GM18520 (cell line): ENCODE measurements around the gene HMOX2.

Experiments
- ATAC-seq: cut with Tn5 transposase; IDR thresholded peaks from one replicate; pipeline ENCODE4 v1.9.1; 2021; ENCODE audit not compliant: unreplicated experiment

The HMOX2 gene

GRCh38 chr16:4475880-4476788 lies at the start of gene HMOX2:
Gene HMOX2 (plus strand): TSS chr16:4476398. CDS start chr16:4505525, 29,127 bp downstream.
- ATAC-seq = peak; percentile 86

GRCh38 chr16:4426722-4427372 lies 49.4 kb upstream of the HMOX2 start:
- no peak for ATAC-seq

GRCh38 chr16:4428500-4428899 lies 47.7 kb upstream of the HMOX2 start:
- no peak for ATAC-seq

GRCh38 chr16:4431023-4431422 lies 45.2 kb upstream of the HMOX2 start:
- no peak for ATAC-seq

- ATAC-seq = no peak
These were observed 43.0 kb upstream of the HMOX2 start for GRCh38 chr16:4433228-4433627.

GRCh38 chr16:4433914-4434787 lies 42.0 kb upstream of the HMOX2 start:
- no peak for ATAC-seq

- ATAC-seq = no peak
These were observed 40.7 kb upstream of the HMOX2 start for GRCh38 chr16:4435337-4436067.

GRCh38 chr16:4437366-4437765 lies 38.8 kb upstream of the HMOX2 start:
- ATAC-seq = no peak

- no peak for ATAC-seq
These were observed 33.8 kb upstream of the HMOX2 start for GRCh38 chr16:4442371-4442770.

GRCh38 chr16:4443271-4443670 lies 32.9 kb upstream of the HMOX2 start:
- ATAC-seq = no peak

- no peak for ATAC-seq
These were observed 32.2 kb upstream of the HMOX2 start for GRCh38 chr16:4443986-4444385.

- no peak for ATAC-seq
These were observed 25.8 kb upstream of the HMOX2 start for GRCh38 chr16:4450430-4450829.

GRCh38 chr16:4450931-4451519 lies 25.2 kb upstream of the HMOX2 start:
- ATAC-seq = no peak

- ATAC-seq = no peak
These were observed 23.5 kb upstream of the HMOX2 start for GRCh38 chr16:4452674-4453073.

GRCh38 chr16:4454623-4455022 lies 21.6 kb upstream of the HMOX2 start:
- no peak for ATAC-seq

GRCh38 chr16:4455081-4455480 lies 21.1 kb upstream of the HMOX2 start:
- no peak for ATAC-seq

GRCh38 chr16:4455951-4456350 lies 20.2 kb upstream of the HMOX2 start:
- no peak for ATAC-seq

GRCh38 chr16:4460936-4461249 lies 15.3 kb upstream of the HMOX2 start:
- ATAC-seq = no peak

GRCh38 chr16:4461250-4462085 lies 14.7 kb upstream of the HMOX2 start:
- ATAC-seq = no peak
